Measurements from ENCODE around the gene EDRF1.

DNA sequence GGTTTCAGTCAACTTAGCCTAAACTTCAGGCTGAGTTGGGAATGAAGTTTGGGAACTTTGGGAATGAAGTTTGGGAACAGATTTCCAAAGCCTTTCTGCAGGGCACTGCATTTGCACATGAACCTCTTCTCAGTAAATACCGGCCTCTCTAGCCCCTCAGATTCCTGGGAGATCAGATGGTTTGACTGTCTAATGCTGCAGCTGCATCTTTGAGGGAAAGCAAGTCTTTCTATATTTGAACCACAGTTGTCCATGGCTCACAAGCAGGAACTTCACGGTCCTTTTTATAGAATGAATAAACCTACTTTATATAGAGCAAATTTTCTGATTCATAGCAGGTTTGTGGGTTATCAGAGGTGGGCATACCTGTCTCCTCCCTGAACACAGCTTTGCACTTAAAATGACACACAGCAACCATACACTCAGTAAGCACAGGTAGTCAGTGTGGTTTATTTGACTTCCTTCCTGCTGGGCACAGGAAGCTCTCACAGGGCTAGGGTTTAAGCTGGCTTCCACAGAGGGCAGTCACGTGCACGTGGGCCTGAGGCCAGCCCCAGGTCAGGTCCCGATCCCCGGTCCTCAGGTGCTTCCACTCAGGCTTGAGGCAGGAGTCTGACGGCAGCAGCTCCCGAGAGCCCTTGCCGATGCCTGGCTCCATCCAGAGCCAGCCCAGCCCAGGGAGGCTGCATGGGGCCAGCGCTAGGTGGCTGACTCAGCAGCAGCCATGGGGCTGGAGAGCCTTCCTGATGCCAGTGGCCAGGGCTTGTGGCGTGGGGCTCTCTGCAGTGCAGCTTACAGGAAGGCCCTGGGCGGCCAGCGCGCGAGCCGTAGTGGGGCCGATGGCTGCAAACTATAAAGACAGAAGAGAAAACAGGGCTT lies 68.9 kb downstream of the EDRF1 start:
- TF ChIP-seq CBX8 (IDR thresholded peaks at IDR 0.05) (no peak), REST (IDR thresholded peaks at IDR 0.05) (no peak), MAZ (IDR thresholded peaks at IDR 0.05; ENCODE audit: borderline replicate concordance, low read depth, low read length) (no peak), EP300 (IDR thresholded peaks at IDR 0.05) (no peak), MYC (IDR thresholded peaks at IDR 0.05; ENCODE audit: borderline replicate concordance, low read length) (no peak), POLR2A (IDR thresholded peaks at IDR 0.05; ENCODE audit: low read length) (no peak), POLR2AphosphoS2 (conservative IDR thresholded peaks at IDR 0.05; ENCODE audit: low read length) (no peak), E2F6 (IDR thresholded peaks at IDR 0.05; ENCODE audit: borderline replicate concordance, low read depth) (no peak), RAD21 (conservative IDR thresholded peaks at IDR 0.05 in 1 of 2, IDR thresholded peaks at IDR 0.05 in 1 of 2) (no peak), CEBPB (IDR thresholded peaks at IDR 0.05) (no peak)
- TF ChIP-seq, protein P1, sequence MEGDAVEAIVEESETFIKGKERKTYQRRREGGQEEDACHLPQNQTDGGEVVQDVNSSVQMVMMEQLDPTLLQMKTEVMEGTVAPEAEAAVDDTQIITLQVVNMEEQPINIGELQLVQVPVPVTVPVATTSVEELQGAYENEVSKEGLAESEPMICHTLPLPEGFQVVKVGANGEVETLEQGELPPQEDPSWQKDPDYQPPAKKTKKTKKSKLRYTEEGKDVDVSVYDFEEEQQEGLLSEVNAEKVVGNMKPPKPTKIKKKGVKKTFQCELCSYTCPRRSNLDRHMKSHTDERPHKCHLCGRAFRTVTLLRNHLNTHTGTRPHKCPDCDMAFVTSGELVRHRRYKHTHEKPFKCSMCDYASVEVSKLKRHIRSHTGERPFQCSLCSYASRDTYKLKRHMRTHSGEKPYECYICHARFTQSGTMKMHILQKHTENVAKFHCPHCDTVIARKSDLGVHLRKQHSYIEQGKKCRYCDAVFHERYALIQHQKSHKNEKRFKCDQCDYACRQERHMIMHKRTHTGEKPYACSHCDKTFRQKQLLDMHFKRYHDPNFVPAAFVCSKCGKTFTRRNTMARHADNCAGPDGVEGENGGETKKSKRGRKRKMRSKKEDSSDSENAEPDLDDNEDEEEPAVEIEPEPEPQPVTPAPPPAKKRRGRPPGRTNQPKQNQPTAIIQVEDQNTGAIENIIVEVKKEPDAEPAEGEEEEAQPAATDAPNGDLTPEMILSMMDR (IDR thresholded peaks at IDR 0.05): no peak

Data from A549 (cell line).